Heart left ventricle (tissue), 16 donors: Measurements from ENCODE around the gene USP7. TPM values are rescaled to one million over a fixed set of nuclear protein-coding genes. Genes with fewer than 3 reads are reported as not detected.
A peak's percentile ranks its signal among the peaks of the same experiment; 100 is the strongest.

ENCODE experiments used
- ATAC-seq, 4 donors: fragments of 200-7000 bp; cut with Tn5 transposase; one replicate each; pipeline ENCODE4 v1.9.1; 2020 to 2022; ENCODE audit warnings: moderate library complexity in 4 of 4, mild to moderate bottlenecking in 3 of 4, moderate number of reproducible peaks in 1 of 4
- DNase-seq, 5 donors: peaks; one replicate each; pipeline ENCODE4 v3.0.0-alpha.2; 2020
- H3K27ac ChIP-seq, 12 donors: fragments of 200-600 bp; sonication (generic) in 4 of 12; one replicate each; pipeline versions ENCODE4 v1.5.0 to v1.8.0; 2016 to 2022; ENCODE audit warnings: mild to moderate bottlenecking in 2 of 12
- H3K27me3 ChIP-seq, 9 donors: fragments of 200-600 bp; sonication (generic) in 2 of 9; one replicate each; pipeline versions ENCODE4 v1.5.1 to v1.8.0; 2016 to 2022; ENCODE audit warnings: mild to moderate bottlenecking in 3 of 9
- H3K36me3 ChIP-seq, 9 donors: fragments of 200-600 bp; sonication (generic) in 2 of 9; one replicate each; pipeline versions ENCODE4 v1.5.0 to v1.8.0; 2018 to 2022; ENCODE audit warnings: mild to moderate bottlenecking in 2 of 9
- H3K4me1 ChIP-seq, 12 donors: fragments of 200-600 bp; sonication (generic) in 4 of 12; one replicate each; pipeline versions ENCODE4 v1.5.0 to v1.8.0; 2016 to 2022; ENCODE audit warnings: mild to moderate bottlenecking in 3 of 12
- H3K4me3 ChIP-seq, 12 donors: fragments of 200-600 bp; sonication (generic) in 4 of 12; one replicate each; pipeline versions ENCODE4 v1.5.0 to v1.8.0; 2017 to 2022; ENCODE audit warnings: mild to moderate bottlenecking in 9 of 12, moderate library complexity in 4 of 12
- H3K9me3 ChIP-seq, 12 donors: fragments of 200-600 bp; sonication (generic) in 4 of 12; one replicate each; pipeline versions ENCODE4 v1.5.0 to v1.8.0; 2016 to 2022; ENCODE audit warnings: mild to moderate bottlenecking in 1 of 12
- POLR2A ChIP-seq, 2 donors: fragments of 450-650 bp; IDR thresholded peaks; one replicate each; pipeline ENCODE4 v1.6.1; 2017; ENCODE audit warnings: antibody characterized with exemption in 2 of 2, mild to moderate bottlenecking in 2 of 2, moderate library complexity in 2 of 2
- WGBS, 4 donors: extraction: QIAGEN DNeasy Blood & Tissue Kit in 2 of 4; methylation state at CpG; one replicate each; pipeline versions ENCODE4 v1.1.5 to v1.1.7; 2013 to 2018; 5-methylcytosine and 5-hydroxymethylcytosine counted together
- intact Hi-C, 10 donors: fragments of 100-400 bp; cut with DNase I; formaldehyde crosslinking; loops; one replicate each; pipeline versions ENCODE4 v1.11.1 to v1.14.2; 2022
- polyA plus RNA-seq, 2 donors: library from polyadenylated mRNA; stranded (reverse); fragments of 200-250 nt; gene quantifications; one replicate each; pipeline ENCODE4 v1.2.3, GENCODE V29; 2013
- total RNA-seq, 9 donors: library from RNA; depleted of rRNA in 2 of 9; stranded (reverse); fragments of >200 nt in 2 of 9; fragmentation: NEBNext Ultra II Directional in 3 of 9; extraction: Animal tissue kit (Norgen Biotek cat#: 25700) in 3 of 9; gene quantifications; one replicate each; pipeline versions ENCODE4 v1.1.0 to v1.2.4, GENCODE V29; 2016 to 2023
- TF ChIP-seq, protein P1 (sequence below), 12 donors: fragments of 200-600 bp; sonication (generic) in 4 of 12; IDR thresholded peaks; one replicate each; pipeline versions ENCODE4 v1.5.0 to v1.8.0; 2018 to 2022; ENCODE audit warnings: antibody characterized with exemption in 12 of 12, mild to moderate bottlenecking in 5 of 12
- donor health status: ischemic (EF 13 %, LVEDD 7.1; RV severe dilation, severe dysfunction).
- donor health status: healthy with polysubstance abuse.
- donor health status: DM: no; HTN: yes; CAD: no.
- donor health status: DM: no; HTN: no; CAD: no.
- donor health status: ischemic (EF 25% LVEDD 6.9; RV normal size, moderate dysfunction).
- donor health status: ischemic (EF 25% LVEDD 5.7; RV mildly dilated, moderate dysfunction).
- donor health status: healthy.
- donor health status: DM: yes; HTN: yes; CAD: no.
- donor health status: ischemic (EF 35%, LVEDD 5.7; RV mildly dilated, moderate dysfunction).
- donor health status: nonischemic (EF 11% LVEDD 7.7; RV severe dilation, severe dysfunction).
- donor health status: DM: yes; HTN: yes; CAD: no.
- donor health status: PGD.
- donor health status: ischemic (EF 29% LVEDD 5.4; RV normal size, mild dysfunction).
- donor health status: nonischemic (EF 23%, LVEDD 6.1; RV moderate dilation, normal function).

Gene USP7
- total and polyA plus RNA-seq, 11 donors: 20.3 to 86.5 (median 66.2) TPM

- 89 to 92% (median 90%) methylated on average over 3 of the region's 3 CpGs for WGBS, 4 donors
- intact Hi-C loops: loop anchor here in 7 of 10 donors (10.0 kb wide), 5 partner anchors 79 to 439 kb away; no protein-coding TSS in a partner anchor
- no peaks in the 10 kb centered on the region for H3K9me3 ChIP-seq
- no peak for TF ChIP-seq POLR2A (IDR thresholded peaks at IDR 0.05)
- TF ChIP-seq, protein P1, sequence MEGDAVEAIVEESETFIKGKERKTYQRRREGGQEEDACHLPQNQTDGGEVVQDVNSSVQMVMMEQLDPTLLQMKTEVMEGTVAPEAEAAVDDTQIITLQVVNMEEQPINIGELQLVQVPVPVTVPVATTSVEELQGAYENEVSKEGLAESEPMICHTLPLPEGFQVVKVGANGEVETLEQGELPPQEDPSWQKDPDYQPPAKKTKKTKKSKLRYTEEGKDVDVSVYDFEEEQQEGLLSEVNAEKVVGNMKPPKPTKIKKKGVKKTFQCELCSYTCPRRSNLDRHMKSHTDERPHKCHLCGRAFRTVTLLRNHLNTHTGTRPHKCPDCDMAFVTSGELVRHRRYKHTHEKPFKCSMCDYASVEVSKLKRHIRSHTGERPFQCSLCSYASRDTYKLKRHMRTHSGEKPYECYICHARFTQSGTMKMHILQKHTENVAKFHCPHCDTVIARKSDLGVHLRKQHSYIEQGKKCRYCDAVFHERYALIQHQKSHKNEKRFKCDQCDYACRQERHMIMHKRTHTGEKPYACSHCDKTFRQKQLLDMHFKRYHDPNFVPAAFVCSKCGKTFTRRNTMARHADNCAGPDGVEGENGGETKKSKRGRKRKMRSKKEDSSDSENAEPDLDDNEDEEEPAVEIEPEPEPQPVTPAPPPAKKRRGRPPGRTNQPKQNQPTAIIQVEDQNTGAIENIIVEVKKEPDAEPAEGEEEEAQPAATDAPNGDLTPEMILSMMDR (IDR thresholded peaks at IDR 0.05): no peak
- peaks cover 0 to 5% (median 4%) of the 10 kb centered on the region in 12 donors for H3K4me1 ChIP-seq
- no peaks in the 10 kb centered on the region for H3K27me3 ChIP-seq
- H3K27ac ChIP-seq: no peak overlapping the region
- H3K36me3 ChIP-seq: no peaks in the 10 kb centered on the region
- ATAC-seq: no peak
- no peak overlapping the region for H3K4me3 ChIP-seq
- DNase-seq: no peak
Observed at GRCh38 chr16:9003763-9004162, 40.1 kb upstream of the USP7 start.

GRCh38 chr16:9003322-9003721 is 39.6 kb upstream of the USP7 start:
- Histone ChIP-seq H3K27me3 (no peaks in the 10 kb centered on the region), H3K36me3 (no peaks in the 10 kb centered on the region), H3K27ac (no peak overlapping the region), H3K9me3 (no peaks in the 10 kb centered on the region), H3K4me3 (no peak overlapping the region), H3K4me1 (peaks cover 0 to under 1% (median 0%) of the 10 kb centered on the region in 12 donors)
- peak in 1 of 5 donors; percentile 13 for DNase-seq
- no peak for ATAC-seq
- intact Hi-C loops: loop anchor here in 7 of 10 donors (10.0 kb wide), 5 partner anchors 79 to 439 kb away; no protein-coding TSS in a partner anchor
- no peak for TF ChIP-seq POLR2A (IDR thresholded peaks at IDR 0.05)
- TF ChIP-seq, protein P1 (IDR thresholded peaks at IDR 0.05): no peak
- WGBS, 4 donors: 84 to 87% (median 85%) methylated on average over 5 of the region's 5 CpGs

GRCh38 chr16:9002042-9002441 is 38.3 kb upstream of the USP7 start:
- no peaks in the 10 kb centered on the region for H3K27me3 ChIP-seq
- no peaks in the 10 kb centered on the region for H3K4me1 ChIP-seq
- intact Hi-C loops: loop anchor here in 7 of 10 donors (10.0 kb wide), 5 partner anchors 77 to 437 kb away; no protein-coding TSS in a partner anchor
- WGBS, 4 donors: 88 to 93% (median 91%) methylated on average over 2 of the region's 2 CpGs
- no peaks in the 10 kb centered on the region for H3K9me3 ChIP-seq
- no peak overlapping the region for H3K27ac ChIP-seq
- no peaks in the 10 kb centered on the region for H3K36me3 ChIP-seq
- no peak for DNase-seq
- H3K4me3 ChIP-seq: no peak overlapping the region
- TF ChIP-seq, protein P1 (IDR thresholded peaks at IDR 0.05): no peak
- TF ChIP-seq POLR2A (IDR thresholded peaks at IDR 0.05): no peak
- no peak for ATAC-seq

- no peaks in the 10 kb centered on the region for H3K27me3 ChIP-seq
- no peak overlapping the region for H3K4me3 ChIP-seq
- intact Hi-C loops: loop anchor here in 7 of 10 donors (10.0 kb wide), 5 partner anchors 76 to 436 kb away; no protein-coding TSS in a partner anchor
- no peaks in the 10 kb centered on the region for H3K36me3 ChIP-seq
- WGBS, 4 donors: 96 to 100% (median 98%) methylated on average over 2 of the region's 2 CpGs
- no peaks in the 10 kb centered on the region for H3K4me1 ChIP-seq
- no peaks in the 10 kb centered on the region for H3K9me3 ChIP-seq
- no peak for DNase-seq
- ATAC-seq: no peak
- TF ChIP-seq, protein P1 (IDR thresholded peaks at IDR 0.05): no peak
- TF ChIP-seq POLR2A (IDR thresholded peaks at IDR 0.05): no peak
- H3K27ac ChIP-seq: no peak overlapping the region
Observed at GRCh38 chr16:9000664-9001063, 37.0 kb upstream of the USP7 start.
